Testis (tissue), 3 donors: ENCODE measurements around the gene GET4. TPM values are rescaled to one million over a fixed set of nuclear protein-coding genes. Genes with fewer than 3 reads are reported as not detected.

Experiments
- DNase-seq: peaks from one replicate; pipeline ENCODE4 v3.0.0-alpha.2; 2019
- H3K27ac ChIP-seq, 2 donors: fragments of 200-600 bp; sonication (generic); one replicate each; pipeline ENCODE4 v1.5.1; 2019
- H3K27me3 ChIP-seq: fragments of 200-600 bp; sonication (generic); one replicate; pipeline ENCODE4 v1.5.1; 2019
- H3K36me3 ChIP-seq: fragments of 200-600 bp; sonication (generic); one replicate; pipeline ENCODE4 v1.5.1; 2017; ENCODE audit warnings: low read depth; ENCODE audit errors: missing control alignments
- H3K4me1 ChIP-seq: fragments of 200-600 bp; sonication (generic); one replicate; pipeline ENCODE4 v1.5.1; 2019
- H3K4me3 ChIP-seq, 2 donors: fragments of 200-600 bp; sonication (generic); one replicate each; pipeline ENCODE4 v1.5.1; 2017 to 2019
- H3K9me3 ChIP-seq: fragments of 200-600 bp; sonication (generic); one replicate; pipeline ENCODE4 v1.5.1; 2017
- CTCF ChIP-seq, 3 experiments: fragments of 450-650 bp in 2 of 3; fragments of 200-600 bp in 1 of 3; sonication (generic) in 1 of 3; IDR thresholded peaks; one replicate each; pipeline ENCODE4 v1.5.1; 2016 to 2019; ENCODE audit warnings: antibody characterized with exemption in 3 of 3, mild to moderate bottlenecking in 2 of 3, moderate library complexity in 1 of 3
- POLR2A ChIP-seq: fragments of 450-650 bp; IDR thresholded peaks from one replicate; pipeline ENCODE4 v1.6.1; 2017; ENCODE audit warnings: antibody characterized with exemption, mild to moderate bottlenecking, moderate library complexity
- WGBS, 2 donors: methylation state at CpG; one replicate each; pipeline ENCODE4 v1.1.5; 2018; 5-methylcytosine and 5-hydroxymethylcytosine counted together
- intact Hi-C: fragments of 100-400 bp; cut with DNase I; formaldehyde crosslinking; loops from one replicate; pipeline ENCODE4 v1.15.1; 2023; ENCODE audit warnings: low total_unique reads
- polyA plus RNA-seq: library from polyadenylated mRNA; stranded (reverse); fragments of 350-450 nt; fragmentation: Illumina TruSeq; extraction: RNeasy Lipid Tissue Mini Kit (QIAGEN cat#74804); gene quantifications from one replicate; pipeline ENCODE4 v1.2.3, GENCODE V29; 2014; ENCODE audit warnings: low read depth, low replicate concordance; ENCODE audit not compliant: insufficient read depth
- total RNA-seq, 2 donors: library from RNA; depleted of rRNA; stranded (reverse); fragments of >200 nt; gene quantifications; one replicate each; pipeline ENCODE4 v1.2.3, GENCODE V29; 2016

Gene GET4
- total and polyA plus RNA-seq, 3 donors from 2014 or later: 89.0 to 141 (median 128) TPM

GRCh38 chr7:910931-911431 is 34.6 kb downstream of the GET4 start:
- TF ChIP-seq CTCF (IDR thresholded peaks at IDR 0.05) (no peak), POLR2A (no peak)
- H3K9me3 ChIP-seq: no peaks in the 10 kb centered on the region
- no peak overlapping the region for H3K27ac ChIP-seq
- intact Hi-C loops: no loop called here
- peaks cover 9% of the 10 kb centered on the region for H3K4me1 ChIP-seq
- H3K36me3 ChIP-seq: no peaks in the 10 kb centered on the region
- DNase-seq: no peak
- WGBS, 2 donors: 82 to 83% methylated on average over 7 to 19 of the region's 19 CpGs
- no peaks in the 10 kb centered on the region for H3K27me3 ChIP-seq
- no peak overlapping the region for H3K4me3 ChIP-seq

- no peak overlapping the region for H3K27ac ChIP-seq
- H3K4me1 ChIP-seq: peaks cover 12% of the 10 kb centered on the region
- WGBS, 2 donors: 89 to 94% methylated on average over 13 to 39 of the region's 41 CpGs
- TF ChIP-seq POLR2A (no peak), CTCF (IDR thresholded peaks at IDR 0.05) (no peak)
- no peak overlapping the region for H3K4me3 ChIP-seq
- intact Hi-C loops: no loop called here
- H3K9me3 ChIP-seq: no peaks in the 10 kb centered on the region
- no peaks in the 10 kb centered on the region for H3K27me3 ChIP-seq
- no peaks in the 10 kb centered on the region for H3K36me3 ChIP-seq
- DNase-seq: no peak
These were observed 35.6 kb downstream of the GET4 start for GRCh38 chr7:911791-912480.

GRCh38 chr7:913736-914520 is 37.6 kb downstream of the GET4 start:
- TF ChIP-seq CTCF (IDR thresholded peaks at IDR 0.05) (no peak), POLR2A (no peak)
- no peaks in the 10 kb centered on the region for H3K27me3 ChIP-seq
- intact Hi-C loops: no loop called here
- H3K4me1 ChIP-seq: peaks cover 3% of the 10 kb centered on the region
- H3K9me3 ChIP-seq: no peaks in the 10 kb centered on the region
- no peaks in the 10 kb centered on the region for H3K36me3 ChIP-seq
- H3K4me3 ChIP-seq: no peak overlapping the region
- no peak overlapping the region for H3K27ac ChIP-seq
- DNase-seq: peak; percentile 53
- 70 to 92% methylated on average over 10 to 30 of the region's 31 CpGs for WGBS, 2 donors

- H3K36me3 ChIP-seq: no peaks in the 10 kb centered on the region
- no peak overlapping the region for H3K4me3 ChIP-seq
- H3K9me3 ChIP-seq: no peaks in the 10 kb centered on the region
- WGBS, 2 donors: 76 to 85% methylated on average over 5 to 10 of the region's 16 CpGs
- no peak for DNase-seq
- H3K4me1 ChIP-seq: peaks cover 3% of the 10 kb centered on the region
- H3K27me3 ChIP-seq: no peaks in the 10 kb centered on the region
- no peak overlapping the region for H3K27ac ChIP-seq
- intact Hi-C loops: no loop called here
- TF ChIP-seq POLR2A (no peak), CTCF (IDR thresholded peaks at IDR 0.05) (no peak)
These were observed 38.3 kb downstream of the GET4 start for GRCh38 chr7:914521-915194.
